ENCODE data around the gene RHBDL1. TPM values are rescaled to one million over a fixed set of nuclear protein-coding genes. Genes with fewer than 3 reads are reported as not detected.

The RHBDL1 gene
- total and polyA plus RNA-seq, 10 of the 15 experiments (the other 5 are each of a cell fraction or from before 2014, with no cell fraction given), result 0.04 to 1.3 (median 0.65) TPM; not detected in 5

DNA sequence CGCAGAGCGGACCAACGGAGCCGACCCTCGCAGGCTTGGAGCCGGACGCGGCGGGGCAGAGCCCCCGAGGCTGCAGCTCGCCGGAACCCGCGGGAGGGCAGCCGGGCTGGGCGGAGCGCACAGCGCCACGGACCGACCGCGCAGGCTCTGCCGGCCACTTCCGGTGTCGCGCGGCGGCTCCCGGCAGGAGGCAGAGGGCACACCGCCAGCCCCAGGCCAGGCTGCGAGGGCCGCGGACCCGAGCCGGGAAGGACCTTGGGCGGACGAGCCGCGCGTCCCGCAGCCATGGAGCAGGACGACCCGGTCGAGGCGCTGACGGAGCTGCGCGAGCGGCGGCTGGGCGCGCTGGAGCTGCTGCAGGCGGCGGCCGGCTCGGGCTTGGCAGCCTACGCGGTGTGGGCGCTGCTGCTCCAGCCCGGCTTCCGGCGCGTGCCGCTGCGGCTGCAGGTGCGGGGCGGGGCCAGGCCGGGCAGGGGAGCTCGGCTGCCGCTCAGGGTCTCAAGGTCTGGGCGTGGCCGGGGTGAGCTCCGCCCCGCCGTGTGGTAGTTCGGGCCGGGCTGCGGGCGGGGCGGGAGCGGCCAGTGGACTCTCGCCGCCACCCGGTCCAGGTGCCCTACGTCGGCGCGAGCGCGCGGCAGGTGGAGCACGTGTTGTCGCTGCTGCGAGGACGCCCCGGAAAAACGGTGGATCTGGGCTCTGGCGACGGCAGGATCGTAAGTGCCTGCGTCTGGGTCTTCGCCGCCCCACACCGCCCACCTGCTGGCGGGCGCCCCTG lies 45.7 kb downstream of the RHBDL1 start, which contains the start of gene ANTKMT (continued):
- TF ChIP-seq, protein P1, sequence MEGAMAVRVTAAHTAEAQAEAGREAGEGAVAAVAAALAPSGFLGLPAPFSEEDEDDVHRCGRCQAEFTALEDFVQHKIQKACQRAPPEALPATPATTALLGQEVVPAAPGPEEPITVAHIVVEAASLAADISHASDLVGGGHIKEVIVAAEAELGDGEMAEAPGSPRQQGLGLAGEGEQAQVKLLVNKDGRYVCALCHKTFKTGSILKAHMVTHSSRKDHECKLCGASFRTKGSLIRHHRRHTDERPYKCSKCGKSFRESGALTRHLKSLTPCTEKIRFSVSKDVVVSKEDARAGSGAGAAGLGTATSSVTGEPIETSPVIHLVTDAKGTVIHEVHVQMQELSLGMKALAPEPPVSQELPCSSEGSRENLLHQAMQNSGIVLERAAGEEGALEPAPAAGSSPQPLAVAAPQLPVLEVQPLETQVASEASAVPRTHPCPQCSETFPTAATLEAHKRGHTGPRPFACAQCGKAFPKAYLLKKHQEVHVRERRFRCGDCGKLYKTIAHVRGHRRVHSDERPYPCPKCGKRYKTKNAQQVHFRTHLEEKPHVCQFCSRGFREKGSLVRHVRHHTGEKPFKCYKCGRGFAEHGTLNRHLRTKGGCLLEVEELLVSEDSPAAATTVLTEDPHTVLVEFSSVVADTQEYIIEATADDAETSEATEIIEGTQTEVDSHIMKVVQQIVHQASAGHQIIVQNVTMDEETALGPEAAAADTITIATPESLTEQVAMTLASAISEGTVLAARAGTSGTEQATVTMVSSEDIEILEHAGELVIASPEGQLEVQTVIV (IDR thresholded peaks at IDR 0.05; ENCODE audit: borderline replicate concordance, partially characterized antibody), result peak; percentile 68
- TF ChIP-seq, protein P2, sequence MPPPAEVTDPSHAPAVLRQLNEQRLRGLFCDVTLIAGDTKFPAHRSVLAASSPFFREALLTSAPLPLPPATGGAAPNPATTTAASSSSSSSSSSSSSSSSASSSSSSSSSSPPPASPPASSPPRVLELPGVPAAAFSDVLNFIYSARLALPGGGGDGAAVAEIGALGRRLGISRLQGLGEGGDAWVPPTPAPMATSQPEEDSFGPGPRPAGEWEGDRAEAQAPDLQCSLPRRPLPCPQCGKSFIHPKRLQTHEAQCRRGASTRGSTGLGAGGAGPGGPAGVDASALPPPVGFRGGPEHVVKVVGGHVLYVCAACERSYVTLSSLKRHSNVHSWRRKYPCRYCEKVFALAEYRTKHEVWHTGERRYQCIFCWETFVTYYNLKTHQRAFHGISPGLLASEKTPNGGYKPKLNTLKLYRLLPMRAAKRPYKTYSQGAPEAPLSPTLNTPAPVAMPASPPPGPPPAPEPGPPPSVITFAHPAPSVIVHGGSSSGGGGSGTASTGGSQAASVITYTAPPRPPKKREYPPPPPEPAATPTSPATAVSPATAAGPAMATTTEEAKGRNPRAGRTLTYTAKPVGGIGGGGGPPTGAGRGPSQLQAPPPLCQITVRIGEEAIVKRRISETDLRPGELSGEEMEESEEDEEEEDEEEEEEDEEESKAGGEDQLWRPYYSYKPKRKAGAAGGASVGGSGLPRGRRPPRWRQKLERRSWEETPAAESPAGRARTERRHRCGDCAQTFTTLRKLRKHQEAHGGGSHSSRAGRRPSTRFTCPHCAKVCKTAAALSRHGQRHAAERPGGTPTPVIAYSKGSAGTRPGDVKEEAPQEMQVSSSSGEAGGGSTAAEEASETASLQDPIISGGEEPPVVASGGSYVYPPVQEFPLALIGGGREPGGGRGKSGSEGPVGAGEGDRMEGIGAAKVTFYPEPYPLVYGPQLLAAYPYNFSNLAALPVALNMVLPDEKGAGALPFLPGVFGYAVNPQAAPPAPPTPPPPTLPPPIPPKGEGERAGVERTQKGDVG (CRISPR knock-in tag; IDR thresholded peaks at IDR 0.05), result no peak
- TF ChIP-seq ZSCAN29 (IDR thresholded peaks at IDR 0.05), result peak; percentile 73
- peak; percentile 78 for TF ChIP-seq MYC (IDR thresholded peaks at IDR 0.05; ENCODE audit: insufficient read depth, insufficient read length, insufficient replicate concordance, low read length, severe bottlenecking)
- TF ChIP-seq RFX5 (IDR thresholded peaks at IDR 0.05; ENCODE audit: low read depth, low read length), result no peak
- TF ChIP-seq NFYB (IDR thresholded peaks at IDR 0.05; ENCODE audit: insufficient read depth, low read depth, low read length), result no peak
- no peak for TF ChIP-seq FOXM1 (IDR thresholded peaks at IDR 0.05; ENCODE audit: low read depth, low read length)
- no peak for TF ChIP-seq EED (IDR thresholded peaks at IDR 0.05; ENCODE audit: low read depth)
- TF ChIP-seq POLR2AphosphoS5 (IDR thresholded peaks at IDR 0.05; ENCODE audit: low read length), result peak; percentile 88
- no peak for TF ChIP-seq SMC3 (IDR thresholded peaks at IDR 0.05; ENCODE audit: borderline replicate concordance, low read length)
- peak; percentile 45; the same call in 1 of the 2 replicates for TF ChIP-seq NFXL1 (IDR thresholded peaks at IDR 0.05; ENCODE audit: borderline replicate concordance)
- TF ChIP-seq, protein P3, sequence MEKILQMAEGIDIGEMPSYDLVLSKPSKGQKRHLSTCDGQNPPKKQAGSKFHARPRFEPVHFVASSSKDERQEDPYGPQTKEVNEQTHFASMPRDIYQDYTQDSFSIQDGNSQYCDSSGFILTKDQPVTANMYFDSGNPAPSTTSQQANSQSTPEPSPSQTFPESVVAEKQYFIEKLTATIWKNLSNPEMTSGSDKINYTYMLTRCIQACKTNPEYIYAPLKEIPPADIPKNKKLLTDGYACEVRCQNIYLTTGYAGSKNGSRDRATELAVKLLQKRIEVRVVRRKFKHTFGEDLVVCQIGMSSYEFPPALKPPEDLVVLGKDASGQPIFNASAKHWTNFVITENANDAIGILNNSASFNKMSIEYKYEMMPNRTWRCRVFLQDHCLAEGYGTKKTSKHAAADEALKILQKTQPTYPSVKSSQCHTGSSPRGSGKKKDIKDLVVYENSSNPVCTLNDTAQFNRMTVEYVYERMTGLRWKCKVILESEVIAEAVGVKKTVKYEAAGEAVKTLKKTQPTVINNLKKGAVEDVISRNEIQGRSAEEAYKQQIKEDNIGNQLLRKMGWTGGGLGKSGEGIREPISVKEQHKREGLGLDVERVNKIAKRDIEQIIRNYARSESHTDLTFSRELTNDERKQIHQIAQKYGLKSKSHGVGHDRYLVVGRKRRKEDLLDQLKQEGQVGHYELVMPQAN (conservative IDR thresholded peaks at IDR 0.05), result peak; percentile 95
- TF ChIP-seq, protein P4, sequence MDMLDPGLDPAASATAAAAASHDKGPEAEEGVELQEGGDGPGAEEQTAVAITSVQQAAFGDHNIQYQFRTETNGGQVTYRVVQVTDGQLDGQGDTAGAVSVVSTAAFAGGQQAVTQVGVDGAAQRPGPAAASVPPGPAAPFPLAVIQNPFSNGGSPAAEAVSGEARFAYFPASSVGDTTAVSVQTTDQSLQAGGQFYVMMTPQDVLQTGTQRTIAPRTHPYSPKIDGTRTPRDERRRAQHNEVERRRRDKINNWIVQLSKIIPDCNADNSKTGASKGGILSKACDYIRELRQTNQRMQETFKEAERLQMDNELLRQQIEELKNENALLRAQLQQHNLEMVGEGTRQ (IDR thresholded peaks at IDR 0.05; ENCODE audit: borderline replicate concordance, low read depth, low read length), result no peak
- TF ChIP-seq HCFC1 (IDR thresholded peaks at IDR 0.05; ENCODE audit: low read length), result peak; percentile 75
- TF ChIP-seq SUPT20H (IDR thresholded peaks at IDR 0.05; ENCODE audit: borderline replicate concordance, control insufficient read depth, low read depth, low read length), result no peak
- TF ChIP-seq, protein P5, sequence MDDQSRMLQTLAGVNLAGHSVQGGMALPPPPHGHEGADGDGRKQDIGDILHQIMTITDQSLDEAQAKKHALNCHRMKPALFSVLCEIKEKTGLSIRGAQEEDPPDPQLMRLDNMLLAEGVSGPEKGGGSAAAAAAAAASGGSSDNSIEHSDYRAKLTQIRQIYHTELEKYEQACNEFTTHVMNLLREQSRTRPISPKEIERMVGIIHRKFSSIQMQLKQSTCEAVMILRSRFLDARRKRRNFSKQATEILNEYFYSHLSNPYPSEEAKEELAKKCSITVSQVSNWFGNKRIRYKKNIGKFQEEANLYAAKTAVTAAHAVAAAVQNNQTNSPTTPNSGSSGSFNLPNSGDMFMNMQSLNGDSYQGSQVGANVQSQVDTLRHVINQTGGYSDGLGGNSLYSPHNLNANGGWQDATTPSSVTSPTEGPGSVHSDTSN (IDR thresholded peaks at IDR 0.05; ENCODE audit: insufficient replicate concordance, low read depth, low read length), result peak; percentile 45
- TF ChIP-seq, protein P6, sequence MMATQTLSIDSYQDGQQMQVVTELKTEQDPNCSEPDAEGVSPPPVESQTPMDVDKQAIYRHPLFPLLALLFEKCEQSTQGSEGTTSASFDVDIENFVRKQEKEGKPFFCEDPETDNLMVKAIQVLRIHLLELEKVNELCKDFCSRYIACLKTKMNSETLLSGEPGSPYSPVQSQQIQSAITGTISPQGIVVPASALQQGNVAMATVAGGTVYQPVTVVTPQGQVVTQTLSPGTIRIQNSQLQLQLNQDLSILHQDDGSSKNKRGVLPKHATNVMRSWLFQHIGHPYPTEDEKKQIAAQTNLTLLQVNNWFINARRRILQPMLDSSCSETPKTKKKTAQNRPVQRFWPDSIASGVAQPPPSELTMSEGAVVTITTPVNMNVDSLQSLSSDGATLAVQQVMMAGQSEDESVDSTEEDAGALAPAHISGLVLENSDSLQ (IDR thresholded peaks at IDR 0.05), result peak; percentile 55
